DND-41 (cell line): ENCODE measurements around the gene DPPA2.

Experiments
- ATAC-seq: fragments of 200-7000 bp; cut with Tn5 transposase; 3 replicates; pipeline ENCODE4 v1.9.1; 2021; ENCODE audit warnings: low read depth; ENCODE audit not compliant: insufficient read depth
- DNase-seq: peaks from one replicate; pipeline ENCODE4 v3.0.0-alpha.2; 2020
- H2AFZ ChIP-seq: 2 replicates; pipeline ENCODE4 v1.6.0; 2012; ENCODE audit warnings: low read depth, low read length
- H3K27ac ChIP-seq: 2 replicates; pipeline ENCODE4 v1.5.1; 2012; ENCODE audit warnings: low read length, inconsistent platforms
- H3K27me3 ChIP-seq: fragments of 200-600 bp; sonication (generic); 2 replicates; pipeline ENCODE4 v1.6.0; 2012; ENCODE audit warnings: low read length, mild to moderate bottlenecking, inconsistent platforms; ENCODE audit not compliant: insufficient read depth, poor library complexity
- H3K36me3 ChIP-seq: 2 replicates; pipeline ENCODE4 v1.5.1; 2012; ENCODE audit warnings: low read length, inconsistent platforms; ENCODE audit not compliant: insufficient read depth
- H3K4me1 ChIP-seq: 2 replicates; pipeline ENCODE4 v1.5.1; 2012; ENCODE audit warnings: mild to moderate bottlenecking, low read length; ENCODE audit not compliant: insufficient read depth
- H3K4me2 ChIP-seq: 2 replicates; pipeline ENCODE4 v1.6.0; 2012; ENCODE audit warnings: mild to moderate bottlenecking, moderate library complexity, low read length, inconsistent platforms; ENCODE audit not compliant: insufficient read depth
- H3K4me3 ChIP-seq, 2 experiments: fragments of 200-600 bp in 1 of 2; shearing (Covaris generic) in 1 of 2; 2 replicates each; pipeline ENCODE4 v1.5.1; 2012 to 2016; ENCODE audit warnings: inconsistent platforms in 2 of 2, low read length in 2 of 2, mild to moderate bottlenecking in 2 of 2, low read depth in 1 of 2, moderate library complexity in 1 of 2
- H3K79me2 ChIP-seq: 2 replicates; pipeline ENCODE4 v1.6.0; 2012; ENCODE audit warnings: low read length, inconsistent platforms; ENCODE audit not compliant: insufficient read depth
- H3K9ac ChIP-seq: 2 replicates; pipeline ENCODE4 v1.6.0; 2012; ENCODE audit warnings: low read depth, mild to moderate bottlenecking, inconsistent platforms, low read length, moderate library complexity
- H3K9me3 ChIP-seq: 2 replicates; pipeline ENCODE4 v1.5.1; 2012; ENCODE audit warnings: low read length, moderate library complexity, mild to moderate bottlenecking, inconsistent platforms; ENCODE audit not compliant: insufficient read depth, severe bottlenecking
- H4K20me1 ChIP-seq: 2 replicates; pipeline ENCODE4 v1.6.0; 2012; ENCODE audit warnings: low read length; ENCODE audit not compliant: insufficient read depth
- EZH2 ChIP-seq: IDR thresholded peaks from 3 replicates; pipeline ENCODE4 v1.6.1; 2012; ENCODE audit warnings: borderline replicate concordance, low read depth, mild to moderate bottlenecking, moderate library complexity, low read length, inconsistent platforms; ENCODE audit not compliant: severe bottlenecking
- TF ChIP-seq, protein P1 (sequence below): IDR thresholded peaks from 2 replicates; pipeline ENCODE4 v1.5.1; 2012; ENCODE audit warnings: borderline replicate concordance, low read length, moderate library complexity, mild to moderate bottlenecking; ENCODE audit not compliant: poor library complexity, severe bottlenecking; ENCODE audit errors: extremely low read depth

DPPA2 gene

DNA sequence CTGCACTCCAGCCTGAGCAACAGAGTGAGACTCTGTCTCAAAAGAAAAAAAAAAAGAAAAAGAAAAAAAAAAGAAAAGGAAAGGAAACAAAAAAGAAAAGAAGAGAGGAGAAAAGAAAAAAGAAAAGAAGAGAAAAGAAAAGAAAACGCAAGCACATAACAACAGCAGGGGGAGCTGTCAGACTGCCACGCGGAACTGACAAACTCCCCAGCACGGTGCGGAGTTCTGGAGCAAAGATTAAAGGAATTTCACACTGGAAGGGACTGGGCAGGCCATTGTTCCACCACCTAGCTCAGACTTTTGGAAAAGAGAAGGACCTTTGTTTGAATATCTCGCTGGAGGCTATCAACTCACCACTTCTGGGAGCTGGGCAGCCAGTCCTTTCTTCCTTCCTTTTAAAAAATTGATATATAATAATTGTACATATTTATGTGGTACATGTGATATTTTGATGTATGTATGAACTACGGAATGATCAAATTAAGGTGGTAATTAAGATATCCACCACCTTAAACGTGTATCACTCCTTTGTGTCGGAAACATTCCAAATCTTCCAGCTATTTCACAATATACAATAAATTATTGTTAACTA lies 40.5 kb downstream of the DPPA2 start:
- Histone ChIP-seq H3K4me1 (no peaks in the 10 kb centered on the region), H3K4me3 (no peak overlapping the region), H4K20me1 (no peaks in the 10 kb centered on the region), H3K9ac (no peak overlapping the region), H3K27ac (no peak overlapping the region), H3K79me2 (no peaks in the 10 kb centered on the region), H3K27me3 (no peaks in the 10 kb centered on the region), H3K4me2 (no peak overlapping the region), H3K36me3 (no peaks in the 10 kb centered on the region), H3K9me3 (no peaks in the 10 kb centered on the region), H2AFZ (no peak overlapping the region)
- DNase-seq, result peak; percentile 32
- ATAC-seq, result no peak
- no peak for TF ChIP-seq EZH2
- TF ChIP-seq, protein P1, sequence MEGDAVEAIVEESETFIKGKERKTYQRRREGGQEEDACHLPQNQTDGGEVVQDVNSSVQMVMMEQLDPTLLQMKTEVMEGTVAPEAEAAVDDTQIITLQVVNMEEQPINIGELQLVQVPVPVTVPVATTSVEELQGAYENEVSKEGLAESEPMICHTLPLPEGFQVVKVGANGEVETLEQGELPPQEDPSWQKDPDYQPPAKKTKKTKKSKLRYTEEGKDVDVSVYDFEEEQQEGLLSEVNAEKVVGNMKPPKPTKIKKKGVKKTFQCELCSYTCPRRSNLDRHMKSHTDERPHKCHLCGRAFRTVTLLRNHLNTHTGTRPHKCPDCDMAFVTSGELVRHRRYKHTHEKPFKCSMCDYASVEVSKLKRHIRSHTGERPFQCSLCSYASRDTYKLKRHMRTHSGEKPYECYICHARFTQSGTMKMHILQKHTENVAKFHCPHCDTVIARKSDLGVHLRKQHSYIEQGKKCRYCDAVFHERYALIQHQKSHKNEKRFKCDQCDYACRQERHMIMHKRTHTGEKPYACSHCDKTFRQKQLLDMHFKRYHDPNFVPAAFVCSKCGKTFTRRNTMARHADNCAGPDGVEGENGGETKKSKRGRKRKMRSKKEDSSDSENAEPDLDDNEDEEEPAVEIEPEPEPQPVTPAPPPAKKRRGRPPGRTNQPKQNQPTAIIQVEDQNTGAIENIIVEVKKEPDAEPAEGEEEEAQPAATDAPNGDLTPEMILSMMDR, result peak; percentile 65

DNA sequence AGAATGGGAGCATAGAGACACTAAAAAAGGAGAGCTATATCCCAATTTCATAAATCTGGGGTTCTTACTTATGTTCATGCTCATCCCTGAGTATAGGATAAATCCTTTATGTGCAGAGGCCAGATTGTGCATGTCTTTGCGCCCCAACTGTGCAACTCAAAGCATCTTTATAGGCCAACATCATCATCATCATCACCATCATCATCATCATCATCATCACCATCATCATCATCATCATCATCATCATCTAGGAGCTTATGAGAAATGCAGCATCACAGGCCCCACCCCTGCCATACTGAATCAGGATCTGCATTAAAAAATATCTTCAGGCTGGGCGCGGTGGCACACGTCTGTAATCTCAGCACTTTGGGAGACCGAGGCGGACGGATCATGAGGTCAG lies 45.5 kb downstream of the DPPA2 start:
- no peaks in the 10 kb centered on the region for H3K79me2 ChIP-seq

DNA sequence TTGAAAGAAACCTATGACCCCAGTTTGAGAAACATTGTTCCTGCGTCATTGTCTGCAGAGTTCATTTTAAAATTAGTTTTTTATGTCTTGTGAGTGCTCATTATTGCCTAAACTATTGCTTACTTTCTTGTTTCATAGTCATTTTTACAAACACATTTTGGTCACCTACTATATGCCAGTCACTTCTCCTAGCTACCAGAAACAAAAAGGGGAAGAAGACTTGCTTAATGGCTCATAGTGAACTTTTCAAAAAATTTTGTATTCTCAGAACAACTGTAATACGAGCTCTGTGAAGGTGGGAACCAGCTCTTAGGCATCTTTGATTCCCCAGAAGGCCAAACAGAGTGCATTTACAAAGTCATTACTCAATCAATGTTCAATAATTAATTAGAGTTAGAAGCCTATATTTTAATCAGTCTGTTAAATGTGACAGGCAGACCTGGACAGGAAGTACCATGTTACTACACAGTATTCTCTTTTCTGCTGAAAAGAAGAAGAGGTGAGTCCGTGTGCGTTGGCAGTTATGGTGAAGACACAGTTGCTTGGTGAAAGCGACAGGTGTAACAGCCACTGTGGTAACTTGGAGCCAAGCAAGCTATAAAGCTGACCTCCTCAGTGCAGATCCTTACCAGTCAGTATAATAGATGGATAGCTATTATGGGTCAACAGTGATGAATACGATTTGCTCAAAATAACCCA lies 46.6 kb downstream of the DPPA2 start:
- Histone ChIP-seq H3K4me3 (no peak overlapping the region), H3K79me2 (no peaks in the 10 kb centered on the region), H3K27me3 (no peaks in the 10 kb centered on the region), H3K9me3 (peaks cover 2% of the 10 kb centered on the region), H3K4me2 (no peak overlapping the region), H4K20me1 (no peaks in the 10 kb centered on the region), H3K9ac (no peak overlapping the region), H2AFZ (peak overlapping the region; percentile 7; the same call in 1 of the 2 replicates), H3K36me3 (no peaks in the 10 kb centered on the region), H3K27ac (no peak overlapping the region), H3K4me1 (no peaks in the 10 kb centered on the region)
- no peak for DNase-seq
- TF ChIP-seq EZH2, result no peak
- TF ChIP-seq, protein P1, result no peak
- ATAC-seq, result no peak

More for the DNA sequence above, 45.5 kb downstream of the DPPA2 start:
- no peaks in the 10 kb centered on the region for H3K27me3 ChIP-seq
- no peak for TF ChIP-seq EZH2
- TF ChIP-seq, protein P1, result no peak
- no peaks in the 10 kb centered on the region for H3K4me1 ChIP-seq
- no peak overlapping the region for H3K4me3 ChIP-seq
- no peak overlapping the region for H3K4me2 ChIP-seq
- H3K9me3 ChIP-seq, result peaks cover 2% of the 10 kb centered on the region
- no peak overlapping the region for H3K9ac ChIP-seq
- no peaks in the 10 kb centered on the region for H3K36me3 ChIP-seq
- ATAC-seq (no peak), DNase-seq (no peak)
- H3K27ac ChIP-seq, result no peak overlapping the region
- H2AFZ ChIP-seq, result no peak overlapping the region
- H4K20me1 ChIP-seq, result no peaks in the 10 kb centered on the region

DNA sequence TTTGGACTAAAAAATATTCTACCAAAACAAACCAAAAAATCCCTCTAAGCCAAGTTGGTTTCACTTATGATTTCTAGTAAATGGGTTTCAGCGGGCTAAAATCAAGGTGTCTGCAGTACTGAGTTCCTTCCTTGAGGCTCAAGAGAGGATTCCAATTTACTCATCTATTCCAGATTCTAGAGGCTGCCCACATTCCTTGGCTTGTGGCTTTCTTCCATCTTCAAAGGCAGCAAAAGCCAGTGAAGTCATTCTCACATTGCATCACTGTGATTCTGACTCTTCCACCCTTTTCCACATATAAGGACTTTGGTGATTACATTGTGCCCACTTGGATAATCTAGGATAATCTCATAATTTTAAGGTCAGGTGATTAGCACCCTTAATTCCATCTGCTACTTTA lies 48.1 kb downstream of the DPPA2 start:
- no peak overlapping the region for H3K27ac ChIP-seq
- ATAC-seq, result no peak
- no peaks in the 10 kb centered on the region for H3K79me2 ChIP-seq
- peaks cover 2% of the 10 kb centered on the region for H3K9me3 ChIP-seq
- no peaks in the 10 kb centered on the region for H3K27me3 ChIP-seq
- no peaks in the 10 kb centered on the region for H3K4me1 ChIP-seq
- H2AFZ ChIP-seq, result no peak overlapping the region
- no peaks in the 10 kb centered on the region for H3K36me3 ChIP-seq
- DNase-seq, result no peak
- no peak for TF ChIP-seq EZH2
- H3K4me3 ChIP-seq, result no peak overlapping the region
- H4K20me1 ChIP-seq, result no peaks in the 10 kb centered on the region
- no peak overlapping the region for H3K4me2 ChIP-seq
- H3K9ac ChIP-seq, result no peak overlapping the region
